ENCODE data around the gene SDCCAG8. TPM values are rescaled to one million over a fixed set of nuclear protein-coding genes. Genes with fewer than 3 reads are reported as not detected.

Gene SDCCAG8
- total and polyA plus RNA-seq, 2 donors from 2014 or later: 29.6 to 53.2 TPM

- Histone ChIP-seq H3K4me1 (ENCODE audit: control insufficient read depth in 2 of 3, insufficient read depth in 2 of 3, low read depth in 1 of 3, low read length in 3 of 3) (no peaks in the 10 kb centered on the region), H3K9me3 (ENCODE audit: control insufficient read depth in 2 of 3, insufficient read depth in 1 of 3, low read length in 3 of 3) (no peaks in the 10 kb centered on the region), H3K27me3 (ENCODE audit: control insufficient read depth, insufficient read depth, low read length) (no peaks in the 10 kb centered on the region), H3K27ac (ENCODE audit: low read depth in 2 of 2, low read length in 2 of 2) (no peak overlapping the region), H3K4me3 (ENCODE audit: low read length in 3 of 3) (no peak overlapping the region), H3K9ac (ENCODE audit: low read length in 3 of 3) (no peak overlapping the region), H3K36me3 (ENCODE audit: control insufficient read depth in 2 of 3, insufficient read depth in 3 of 3, low read length in 3 of 3) (no peaks in the 10 kb centered on the region)
- intact Hi-C loops (cut with DNase I): no loop called here
- DNase-seq (no peak), FAIRE-seq (no peak)
- TF ChIP-seq CTCF (IDR thresholded peaks at IDR 0.05; ENCODE audit: borderline replicate concordance, extremely low read depth, insufficient read depth): no peak
These were observed 287.0 kb downstream of the SDCCAG8 start for GRCh38 chr1:243542739-243543415.

GRCh38 chr1:243543501-243543900 lies 287.7 kb downstream of the SDCCAG8 start:
- FAIRE-seq (no peak), DNase-seq (no peak)
- no peaks in the 10 kb centered on the region for H3K4me1 ChIP-seq (ENCODE audit: control insufficient read depth in 2 of 3, insufficient read depth in 2 of 3, low read depth in 1 of 3, low read length in 3 of 3)
- no peaks in the 10 kb centered on the region for H3K9me3 ChIP-seq (ENCODE audit: control insufficient read depth in 2 of 3, insufficient read depth in 1 of 3, low read length in 3 of 3)
- no peaks in the 10 kb centered on the region for H3K27me3 ChIP-seq (ENCODE audit: control insufficient read depth, insufficient read depth, low read length)
- H3K36me3 ChIP-seq (ENCODE audit: control insufficient read depth in 2 of 3, insufficient read depth in 3 of 3, low read length in 3 of 3): no peaks in the 10 kb centered on the region
- no peak overlapping the region for H3K27ac ChIP-seq (ENCODE audit: low read depth in 2 of 2, low read length in 2 of 2)
- no peak for TF ChIP-seq CTCF (IDR thresholded peaks at IDR 0.05; ENCODE audit: borderline replicate concordance, extremely low read depth, insufficient read depth)
- H3K9ac ChIP-seq (ENCODE audit: low read length in 3 of 3): no peak overlapping the region
- no peak overlapping the region for H3K4me3 ChIP-seq (ENCODE audit: low read length in 3 of 3)
- intact Hi-C loops (cut with DNase I): no loop called here

- intact Hi-C loops (cut with DNase I): no loop called here
- Histone ChIP-seq H3K36me3 (ENCODE audit: control insufficient read depth in 2 of 3, insufficient read depth in 3 of 3, low read length in 3 of 3) (no peaks in the 10 kb centered on the region), H3K27me3 (ENCODE audit: control insufficient read depth, insufficient read depth, low read length) (no peaks in the 10 kb centered on the region), H3K9me3 (ENCODE audit: control insufficient read depth in 2 of 3, insufficient read depth in 1 of 3, low read length in 3 of 3) (no peaks in the 10 kb centered on the region), H3K4me3 (ENCODE audit: low read length in 3 of 3) (no peak overlapping the region), H3K4me1 (ENCODE audit: control insufficient read depth in 2 of 3, insufficient read depth in 2 of 3, low read depth in 1 of 3, low read length in 3 of 3) (no peaks in the 10 kb centered on the region), H3K27ac (ENCODE audit: low read depth in 2 of 2, low read length in 2 of 2) (no peak overlapping the region), H3K9ac (ENCODE audit: low read length in 3 of 3) (no peak overlapping the region)
- DNase-seq: no peak
- FAIRE-seq: no peak
- TF ChIP-seq CTCF (IDR thresholded peaks at IDR 0.05; ENCODE audit: borderline replicate concordance, extremely low read depth, insufficient read depth): no peak
These were observed 290.6 kb downstream of the SDCCAG8 start for GRCh38 chr1:243546457-243546856.

GRCh38 chr1:243547891-243548290 lies 292.1 kb downstream of the SDCCAG8 start:
- H3K9ac ChIP-seq (ENCODE audit: low read length in 3 of 3): no peak overlapping the region
- H3K9me3 ChIP-seq (ENCODE audit: control insufficient read depth in 2 of 3, insufficient read depth in 1 of 3, low read length in 3 of 3): no peaks in the 10 kb centered on the region
- no peak for DNase-seq
- intact Hi-C loops (cut with DNase I): no loop called here
- no peaks in the 10 kb centered on the region for H3K4me1 ChIP-seq (ENCODE audit: control insufficient read depth in 2 of 3, insufficient read depth in 2 of 3, low read depth in 1 of 3, low read length in 3 of 3)
- no peaks in the 10 kb centered on the region for H3K27me3 ChIP-seq (ENCODE audit: control insufficient read depth, insufficient read depth, low read length)
- H3K27ac ChIP-seq (ENCODE audit: low read depth in 2 of 2, low read length in 2 of 2): no peak overlapping the region
- no peak overlapping the region for H3K4me3 ChIP-seq (ENCODE audit: low read length in 3 of 3)
- no peaks in the 10 kb centered on the region for H3K36me3 ChIP-seq (ENCODE audit: control insufficient read depth in 2 of 3, insufficient read depth in 3 of 3, low read length in 3 of 3)
- no peak for TF ChIP-seq CTCF (IDR thresholded peaks at IDR 0.05; ENCODE audit: borderline replicate concordance, extremely low read depth, insufficient read depth)
- FAIRE-seq: no peak

Measured in kidney (tissue), 14 donors.